ENCODE data around the gene NHERF2.

The NHERF2 gene

DNA sequence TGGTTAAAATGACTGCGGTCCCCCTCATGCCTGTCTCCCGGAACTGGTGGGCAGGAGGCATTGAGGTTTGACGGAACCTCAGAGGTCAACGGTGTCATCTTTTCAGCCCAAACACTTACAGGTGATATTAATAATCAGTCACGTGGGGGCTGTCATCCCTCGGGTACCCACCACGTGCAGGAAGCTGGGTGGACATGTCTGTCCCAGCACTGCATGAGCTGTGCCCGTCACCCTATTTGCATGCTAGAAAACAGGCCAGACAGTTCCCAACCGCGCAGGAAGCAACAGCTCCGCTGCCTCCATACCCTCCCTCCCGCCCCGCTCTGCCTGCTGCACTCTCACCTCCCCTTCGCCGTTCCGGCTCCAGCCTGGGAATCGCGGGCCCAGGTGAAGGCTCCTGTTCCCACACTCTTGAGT is 35.6 kb upstream of the NHERF2 start:
- DNase-seq = no peak

DNA sequence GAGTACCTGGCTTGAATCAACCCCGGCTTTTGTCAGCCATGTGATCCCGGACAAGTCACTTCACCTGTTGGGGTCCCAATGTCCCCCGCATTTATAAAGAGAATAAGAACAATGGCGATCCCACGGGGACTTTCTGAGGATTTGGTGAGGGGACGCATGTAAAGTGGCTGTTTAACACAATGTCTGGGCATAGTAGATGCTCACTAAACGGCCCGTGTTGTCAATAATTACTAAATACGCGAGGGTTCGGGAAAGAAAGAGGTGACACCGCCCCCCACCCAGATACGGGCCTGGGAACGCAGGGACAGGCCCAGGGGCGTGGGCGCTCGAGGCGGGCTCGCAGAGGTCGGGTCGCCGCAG is 35.1 kb upstream of the NHERF2 start:
- no peak for DNase-seq

GRCh38 chr16:1991948-1992703 is 34.6 kb upstream of the NHERF2 start:
- no peak for DNase-seq

- DNase-seq = no peak
Measured at GRCh38 chr16:1992704-1993317, 33.9 kb upstream of the NHERF2 start.

GRCh38 chr16:1993731-1994131 is 33.0 kb upstream of the NHERF2 start:
- DNase-seq = no peak

DNA sequence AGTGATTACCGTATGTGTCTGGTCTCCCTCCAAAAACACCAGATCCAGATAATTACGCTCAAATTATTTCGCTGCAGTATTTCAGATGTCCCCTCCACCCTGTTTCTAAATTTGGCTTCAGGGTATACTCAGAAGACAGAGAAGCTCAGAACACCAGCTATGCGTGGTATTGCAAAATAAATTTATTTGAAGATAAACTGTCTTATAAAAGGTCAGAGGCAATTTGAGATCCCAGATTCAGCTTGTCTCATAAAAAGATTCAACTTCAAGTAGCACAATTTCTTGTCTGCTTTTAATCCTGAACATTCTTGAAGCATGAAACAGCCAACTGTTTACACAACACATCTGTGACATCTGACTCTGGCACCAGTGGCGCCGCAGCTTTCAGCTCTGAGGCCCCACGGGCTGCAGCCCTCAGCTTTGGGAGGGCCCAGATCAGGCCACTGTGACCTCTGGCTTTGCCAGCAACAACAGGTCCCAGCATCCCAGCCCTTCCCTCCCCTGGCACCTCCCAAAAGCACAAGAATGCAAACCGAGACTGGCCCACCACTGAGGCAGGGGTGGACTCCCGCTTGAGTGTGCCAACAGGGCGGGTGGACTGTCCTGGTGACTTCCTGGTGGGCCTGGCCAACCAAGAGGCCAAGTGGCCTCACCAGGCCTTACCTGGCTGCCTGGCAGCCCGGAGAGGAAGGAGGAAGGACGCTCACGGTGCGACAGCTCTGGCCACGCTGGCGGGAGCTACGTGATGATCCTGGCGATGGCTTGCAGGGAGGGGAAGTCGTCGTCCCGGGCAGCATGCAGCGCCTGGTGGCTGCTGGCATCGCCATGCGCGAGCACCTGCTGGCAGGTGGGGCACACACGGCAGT is 29.0 kb upstream of the NHERF2 start:
- DNase-seq = no peak

GRCh38 chr16:1998360-1998835 is 28.3 kb upstream of the NHERF2 start:
- no peak for DNase-seq

- no peak for DNase-seq
Measured at GRCh38 chr16:1998852-1999801, 27.6 kb upstream of the NHERF2 start.

DNA sequence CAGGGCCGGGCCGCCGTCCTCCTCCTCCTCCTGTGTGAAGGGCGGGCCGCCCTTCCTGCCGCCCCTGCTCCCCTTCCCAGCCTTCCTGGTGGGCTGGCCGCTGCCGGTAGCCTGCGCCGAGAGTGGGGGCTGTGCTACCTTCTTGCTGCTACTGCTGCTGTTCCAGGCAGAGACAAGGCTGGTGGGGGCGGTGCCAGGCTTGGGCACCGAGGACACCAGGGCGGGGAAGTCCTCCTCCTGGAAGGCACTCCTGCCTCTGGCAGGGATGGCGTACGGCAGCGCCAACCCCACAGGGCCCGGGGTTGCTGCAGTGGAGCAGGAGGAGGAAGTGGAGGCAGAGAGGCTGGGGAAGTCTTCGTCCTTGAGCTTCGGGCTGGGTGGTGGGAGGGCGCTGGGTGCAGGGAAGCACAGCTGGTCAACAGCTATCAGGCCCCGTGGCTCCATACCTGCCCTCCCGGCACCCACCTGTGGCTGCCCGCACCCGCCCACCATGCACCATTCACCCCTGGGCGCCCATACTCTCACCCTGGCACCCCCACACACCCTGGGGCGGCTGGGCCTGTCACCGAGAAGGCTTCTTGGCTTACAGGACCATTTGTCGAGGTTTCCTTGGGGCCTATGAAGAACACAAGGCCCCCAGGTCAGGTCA is 26.7 kb upstream of the NHERF2 start:
- no peak for DNase-seq

DNA sequence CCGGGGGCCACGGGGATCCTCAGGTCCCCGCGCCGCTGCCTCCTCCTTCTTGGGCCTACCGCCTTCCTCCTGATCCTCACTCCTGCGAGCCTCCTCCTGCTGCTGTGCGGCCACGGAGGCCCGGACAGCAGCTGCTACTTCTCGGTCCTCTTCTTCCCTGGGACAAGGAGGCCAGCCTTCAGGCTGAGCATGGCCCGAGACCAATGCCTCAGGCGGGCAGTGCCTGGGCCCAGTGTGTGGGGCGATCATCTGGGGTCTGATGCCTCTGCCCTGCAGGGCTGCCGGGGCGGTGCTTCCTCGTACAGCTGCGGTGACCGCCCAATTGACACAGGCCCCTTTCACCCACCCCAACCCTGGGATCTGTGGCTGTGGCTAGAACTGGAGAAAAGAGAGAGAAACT is 25.7 kb upstream of the NHERF2 start:
- DNase-seq = no peak

- DNase-seq = no peak
Measured at GRCh38 chr16:2001456-2002355, 25.0 kb upstream of the NHERF2 start.

GRCh38 chr16:2002406-2003230 is 24.1 kb upstream of the NHERF2 start:
- no peak for DNase-seq

- no peak for DNase-seq
Measured at GRCh38 chr16:2003231-2003826, 23.4 kb upstream of the NHERF2 start.

DNA sequence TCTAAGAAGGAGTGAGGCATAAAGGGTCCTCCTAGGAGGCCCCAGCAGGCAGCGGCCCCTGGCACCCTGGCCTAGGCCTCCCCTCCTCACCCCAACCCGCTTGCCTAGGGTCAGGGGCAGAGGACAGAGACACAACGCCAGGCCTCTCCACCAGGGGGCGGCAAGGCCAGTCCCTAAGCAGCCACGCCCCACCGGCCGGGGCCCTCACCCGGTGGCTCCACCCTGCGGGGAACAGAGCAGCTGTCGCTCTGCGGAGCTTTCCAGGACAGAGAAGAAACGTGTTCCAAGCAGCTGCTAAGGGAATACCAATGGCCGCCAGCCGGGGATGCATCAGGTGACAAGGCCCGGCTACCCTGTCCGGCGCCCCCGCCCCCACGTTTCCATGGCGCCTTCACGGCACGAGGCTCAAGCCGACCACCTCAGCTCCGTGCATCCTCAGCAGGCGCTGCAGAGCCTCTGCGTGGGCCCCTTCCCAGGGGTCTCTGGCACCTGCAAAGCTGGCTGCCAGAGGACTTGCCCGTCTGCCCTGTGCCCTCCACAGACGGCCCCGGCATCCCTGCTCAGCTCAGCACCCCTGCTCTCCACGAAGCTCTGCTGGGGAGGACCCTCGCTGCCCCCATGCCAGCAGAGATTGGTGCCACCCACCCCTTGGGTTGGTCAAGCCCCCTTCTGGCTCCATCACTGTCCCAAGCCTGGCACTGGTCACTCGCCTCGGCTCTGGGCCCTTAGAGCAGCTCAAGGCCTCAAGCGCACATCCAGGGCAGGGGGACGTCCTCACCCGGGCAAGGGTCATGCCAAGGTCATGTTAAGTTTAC is 22.7 kb upstream of the NHERF2 start:
- peak; percentile 81 for DNase-seq

DNA sequence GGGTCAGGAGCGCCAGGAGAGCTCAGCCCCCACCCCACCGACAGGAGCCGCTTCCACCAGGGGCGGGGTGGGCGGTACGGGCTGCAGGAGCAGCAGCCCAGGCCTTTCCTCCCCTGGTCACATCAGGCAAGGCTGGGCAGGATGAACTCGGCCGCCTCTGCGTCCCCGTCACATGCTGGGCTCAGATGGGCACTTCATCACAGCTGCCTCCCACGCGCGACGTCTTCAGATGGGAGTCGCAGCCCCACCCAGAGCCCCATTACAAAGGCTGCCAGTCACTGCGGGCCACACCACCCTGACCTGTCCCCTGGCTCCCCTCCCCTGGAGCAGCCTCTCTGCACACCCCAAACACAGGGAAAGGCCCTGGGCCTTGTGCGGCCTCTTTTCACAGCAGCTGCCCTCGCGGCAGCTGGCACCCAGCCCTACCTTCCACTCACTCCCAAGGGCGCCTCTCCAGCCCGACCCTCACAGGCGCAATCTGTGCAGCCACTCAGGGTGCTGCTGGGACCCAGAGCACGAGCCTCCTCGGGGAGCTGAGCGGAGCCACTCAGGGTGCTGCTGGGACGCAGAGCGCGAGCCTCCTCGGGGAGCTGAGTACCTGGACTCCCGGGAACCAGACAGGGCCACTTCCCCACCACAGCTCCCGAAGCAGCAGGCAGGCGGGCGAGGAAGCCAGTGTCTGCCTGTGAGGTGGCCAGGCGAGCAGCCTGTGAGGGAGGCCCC is 21.7 kb upstream of the NHERF2 start:
- no peak for DNase-seq

GRCh38 chr16:2005646-2006045 is 21.1 kb upstream of the NHERF2 start:
- no peak for DNase-seq

- DNase-seq = no peak
Measured at GRCh38 chr16:2006317-2006716, 20.4 kb upstream of the NHERF2 start.
